Kidney (tissue), 14 donors: ENCODE data around the gene INSM2. TPM values are rescaled to one million over a fixed set of nuclear protein-coding genes. Genes with fewer than 3 reads are reported as not detected.
A peak's percentile ranks its signal among the peaks of the same experiment; 100 is the strongest.

Experiments used
- DNase-seq, 5 donors: peaks; one replicate each; pipeline ENCODE4 v3.0.0-alpha.2; 2013 to 2020
- FAIRE-seq: peaks from 2 replicates; lab custom pipeline; 2012; peaks lifted over from hg19 to GRCh38; lab: Jason Lieb, UNC
- H3K27ac ChIP-seq, 2 donors: one replicate each; pipeline ENCODE4 v1.7.0; 2013; ENCODE audit warnings: low read depth in 2 of 2, low read length in 2 of 2, inconsistent platforms in 1 of 2
- H3K27me3 ChIP-seq: one replicate; pipeline ENCODE4 v1.7.1; 2013; ENCODE audit warnings: low read length, inconsistent platforms; ENCODE audit not compliant: control insufficient read depth, insufficient read depth
- H3K36me3 ChIP-seq, 3 donors: one replicate each; pipeline versions ENCODE4 v1.7.0 to v1.7.1; 2013; ENCODE audit warnings: low read length in 3 of 3, control low read depth in 1 of 3, inconsistent platforms in 1 of 3; ENCODE audit not compliant: insufficient read depth in 3 of 3, control insufficient read depth in 2 of 3
- H3K4me1 ChIP-seq, 3 donors: one replicate each; pipeline versions ENCODE4 v1.7.0 to v1.7.1; 2013; ENCODE audit warnings: low read length in 3 of 3, inconsistent platforms in 1 of 3, low read depth in 1 of 3; ENCODE audit not compliant: control insufficient read depth in 2 of 3, insufficient read depth in 2 of 3
- H3K4me3 ChIP-seq, 3 donors: one replicate each; pipeline versions ENCODE4 v1.7.0 to v1.8.1; 2013; ENCODE audit warnings: low read length in 3 of 3, control low read depth in 1 of 3, inconsistent platforms in 1 of 3
- H3K9ac ChIP-seq, 3 donors: one replicate each; pipeline versions ENCODE4 v1.7.0 to v1.7.1; 2013; ENCODE audit warnings: low read length in 3 of 3, control low read depth in 1 of 3, inconsistent platforms in 1 of 3
- H3K9me3 ChIP-seq, 3 donors: one replicate each; pipeline versions ENCODE4 v1.7.0 to v1.7.1; 2013; ENCODE audit warnings: low read length in 3 of 3, control low read depth in 1 of 3, inconsistent platforms in 1 of 3; ENCODE audit not compliant: control insufficient read depth in 2 of 3, insufficient read depth in 1 of 3
- CTCF ChIP-seq: IDR thresholded peaks from 3 replicates; pipeline ENCODE4 v1.5.1; 2012; ENCODE audit warnings: mild to moderate bottlenecking, moderate library complexity, borderline replicate concordance; ENCODE audit not compliant: insufficient read depth; ENCODE audit errors: extremely low read depth
- intact Hi-C: fragments of 100-400 bp; cut with DNase I; formaldehyde crosslinking; loops from one replicate; pipeline ENCODE4 v1.11.1; 2022
- polyA plus RNA-seq: library from polyadenylated mRNA; stranded (reverse); fragments of 350-450 nt; fragmentation: Illumina TruSeq; extraction: RNeasy Lipid Tissue Mini Kit (QIAGEN cat#74804); gene quantifications from one replicate; pipeline ENCODE4 v1.2.3, GENCODE V29; 2014; ENCODE audit warnings: low read depth, low replicate concordance; ENCODE audit not compliant: insufficient read depth
- total RNA-seq: library from RNA; stranded (reverse); fragmentation: NEBNext Ultra II Directional; extraction: Animal tissue kit (Norgen Biotek cat#: 25700); gene quantifications from one replicate; pipeline ENCODE4 v1.2.1, GENCODE V29; 2021
- donor health status: control.
- donor health status: control.
- donor health status: control.
- donor health status: control.
- donor health status: control.
- donor health status: DM: yes; HTN: yes; CAD: no.
- donor health status: Normal renal cell carcinoma (clear cell type).

INSM2 gene
- total and polyA plus RNA-seq, 2 donors from 2014 or later: not detected

GRCh38 chr14:35556548-35556947 lies 22.6 kb downstream of the INSM2 start:
- TF ChIP-seq CTCF: no peak

GRCh38 chr14:35557221-35557747 lies 23.3 kb downstream of the INSM2 start:
- no peaks in the 10 kb centered on the region for H3K4me1 ChIP-seq
- TF ChIP-seq CTCF: no peak
- H3K27ac ChIP-seq: no peak overlapping the region
- no peak overlapping the region for H3K4me3 ChIP-seq
- no peak overlapping the region for H3K9ac ChIP-seq
- FAIRE-seq (peak; percentile 25), DNase-seq (no peak)
- no peaks in the 10 kb centered on the region for H3K9me3 ChIP-seq
- intact Hi-C loops: no loop called here
- no peaks in the 10 kb centered on the region for H3K36me3 ChIP-seq
- H3K27me3 ChIP-seq: no peaks in the 10 kb centered on the region

More at GRCh38 chr14:35556548-35556947, 22.6 kb downstream of the INSM2 start:
- intact Hi-C loops: no loop called here
- Histone ChIP-seq H3K4me3 (no peak overlapping the region), H3K36me3 (no peaks in the 10 kb centered on the region), H3K27ac (no peak overlapping the region), H3K9me3 (no peaks in the 10 kb centered on the region), H3K27me3 (no peaks in the 10 kb centered on the region), H3K9ac (no peak overlapping the region), H3K4me1 (no peaks in the 10 kb centered on the region)
- DNase-seq (no peak), FAIRE-seq (no peak)

GRCh38 chr14:35558680-35559079 lies 24.7 kb downstream of the INSM2 start:
- no peaks in the 10 kb centered on the region for H3K9me3 ChIP-seq
- no peaks in the 10 kb centered on the region for H3K4me1 ChIP-seq
- TF ChIP-seq CTCF: no peak
- H3K27me3 ChIP-seq: no peaks in the 10 kb centered on the region
- H3K36me3 ChIP-seq: no peaks in the 10 kb centered on the region
- H3K4me3 ChIP-seq: no peak overlapping the region
- H3K9ac ChIP-seq: no peak overlapping the region
- H3K27ac ChIP-seq: no peak overlapping the region
- DNase-seq (no peak), FAIRE-seq (no peak)
- intact Hi-C loops: no loop called here
